Parathyroid adenoma (tissue), 2 donors: ENCODE results near the gene OR9I1.

Experiments used
- H2AFZ ChIP-seq: fragments of 300-600 bp; sonication (generic); one replicate; pipeline ENCODE4 v1.7.0; 2017; ENCODE audit warnings: antibody characterized with exemption, mild to moderate bottlenecking
- H3K27ac ChIP-seq: fragments of 300-600 bp; sonication (generic); one replicate; pipeline ENCODE4 v1.7.0; 2017
- H3K27me3 ChIP-seq: fragments of 300-600 bp; sonication (generic); one replicate; pipeline ENCODE4 v1.7.0; 2017; ENCODE audit warnings: low read length; ENCODE audit not compliant: control insufficient read depth, insufficient read depth
- H3K36me3 ChIP-seq: fragments of 300-600 bp; sonication (generic); one replicate; pipeline ENCODE4 v1.7.0; 2017; ENCODE audit warnings: low read length; ENCODE audit not compliant: control insufficient read depth, insufficient read depth
- H3K4me1 ChIP-seq: fragments of 300-600 bp; sonication (generic); one replicate; pipeline ENCODE4 v1.7.0; 2017; ENCODE audit warnings: control low read depth
- H3K4me2 ChIP-seq: fragments of 300-600 bp; sonication (generic); one replicate; pipeline ENCODE4 v1.7.0; 2017; ENCODE audit warnings: low read length
- H3K4me3 ChIP-seq: fragments of 300-600 bp; sonication (generic); one replicate; pipeline ENCODE4 v1.7.0; 2017; ENCODE audit warnings: low read depth, low read length
- H3K79me2 ChIP-seq: fragments of 300-600 bp; sonication (generic); one replicate; pipeline ENCODE4 v1.7.0; 2017; ENCODE audit warnings: control low read depth
- H3K9ac ChIP-seq: fragments of 300-600 bp; sonication (generic); one replicate; pipeline ENCODE4 v1.7.0; 2017; ENCODE audit warnings: mild to moderate bottlenecking
- H3K9me3 ChIP-seq: fragments of 300-600 bp; sonication (generic); one replicate; pipeline ENCODE4 v1.7.0; 2017; ENCODE audit warnings: low read length; ENCODE audit not compliant: control insufficient read depth
- TF ChIP-seq, protein P1 (sequence below): fragments of 300-600 bp; sonication (generic); IDR thresholded peaks from one replicate; pipeline ENCODE4 v1.7.0; 2017; ENCODE audit warnings: antibody characterized with exemption, mild to moderate bottlenecking
- donor health status: primary hyperparathyroidism.

Gene OR9I1

DNA sequence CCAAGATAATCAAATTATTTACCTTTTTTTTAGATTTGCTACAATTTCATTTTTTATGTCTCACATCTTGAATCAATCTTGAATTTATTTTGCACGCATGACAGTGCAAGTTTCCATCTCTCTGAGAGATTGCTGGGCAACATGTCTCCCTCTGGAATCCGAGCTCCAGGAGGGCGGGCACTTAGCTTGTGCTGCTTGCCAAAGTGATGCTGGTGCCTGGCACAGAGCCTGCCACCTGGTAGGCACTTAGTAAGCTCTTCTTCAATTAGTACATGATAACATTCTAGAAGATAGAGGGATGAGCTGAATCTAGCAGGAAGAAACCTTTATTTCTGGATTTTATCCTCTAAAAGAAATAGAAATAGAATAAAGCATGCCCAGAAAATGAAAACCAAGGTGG is 27.5 kb upstream of the OR9I1 start:
- no peaks in the 10 kb centered on the region for H3K9me3 ChIP-seq
- no peak overlapping the region for H2AFZ ChIP-seq
- no peak overlapping the region for H3K4me3 ChIP-seq
- no peaks in the 10 kb centered on the region for H3K36me3 ChIP-seq
- no peak overlapping the region for H3K4me2 ChIP-seq
- no peaks in the 10 kb centered on the region for H3K27me3 ChIP-seq
- H3K4me1 ChIP-seq, result no peaks in the 10 kb centered on the region
- TF ChIP-seq, protein P1, sequence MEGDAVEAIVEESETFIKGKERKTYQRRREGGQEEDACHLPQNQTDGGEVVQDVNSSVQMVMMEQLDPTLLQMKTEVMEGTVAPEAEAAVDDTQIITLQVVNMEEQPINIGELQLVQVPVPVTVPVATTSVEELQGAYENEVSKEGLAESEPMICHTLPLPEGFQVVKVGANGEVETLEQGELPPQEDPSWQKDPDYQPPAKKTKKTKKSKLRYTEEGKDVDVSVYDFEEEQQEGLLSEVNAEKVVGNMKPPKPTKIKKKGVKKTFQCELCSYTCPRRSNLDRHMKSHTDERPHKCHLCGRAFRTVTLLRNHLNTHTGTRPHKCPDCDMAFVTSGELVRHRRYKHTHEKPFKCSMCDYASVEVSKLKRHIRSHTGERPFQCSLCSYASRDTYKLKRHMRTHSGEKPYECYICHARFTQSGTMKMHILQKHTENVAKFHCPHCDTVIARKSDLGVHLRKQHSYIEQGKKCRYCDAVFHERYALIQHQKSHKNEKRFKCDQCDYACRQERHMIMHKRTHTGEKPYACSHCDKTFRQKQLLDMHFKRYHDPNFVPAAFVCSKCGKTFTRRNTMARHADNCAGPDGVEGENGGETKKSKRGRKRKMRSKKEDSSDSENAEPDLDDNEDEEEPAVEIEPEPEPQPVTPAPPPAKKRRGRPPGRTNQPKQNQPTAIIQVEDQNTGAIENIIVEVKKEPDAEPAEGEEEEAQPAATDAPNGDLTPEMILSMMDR, result no peak
- H3K79me2 ChIP-seq, result no peaks in the 10 kb centered on the region
- H3K9ac ChIP-seq, result no peak overlapping the region
- H3K27ac ChIP-seq, result no peak overlapping the region

DNA sequence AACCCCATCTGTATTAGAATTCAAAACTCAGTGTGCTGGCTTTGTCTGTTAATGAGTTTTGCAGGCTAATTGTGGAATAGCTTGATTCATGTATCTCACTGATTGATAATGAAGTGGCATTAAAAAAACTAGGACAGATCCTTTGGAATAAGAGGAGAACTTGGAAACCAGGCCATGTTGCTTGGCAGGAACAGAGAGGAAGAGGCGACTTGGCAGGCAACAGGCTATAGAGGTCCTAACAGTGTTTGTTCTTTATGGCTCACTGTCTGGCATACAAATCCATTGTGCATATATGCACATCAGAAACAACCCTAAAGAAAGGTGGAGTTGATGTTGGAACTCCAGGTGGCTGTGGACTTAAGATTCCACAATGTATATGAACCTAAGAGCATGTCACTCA is 17.4 kb upstream of the OR9I1 start:
- H3K9ac ChIP-seq, result no peak overlapping the region

DNA sequence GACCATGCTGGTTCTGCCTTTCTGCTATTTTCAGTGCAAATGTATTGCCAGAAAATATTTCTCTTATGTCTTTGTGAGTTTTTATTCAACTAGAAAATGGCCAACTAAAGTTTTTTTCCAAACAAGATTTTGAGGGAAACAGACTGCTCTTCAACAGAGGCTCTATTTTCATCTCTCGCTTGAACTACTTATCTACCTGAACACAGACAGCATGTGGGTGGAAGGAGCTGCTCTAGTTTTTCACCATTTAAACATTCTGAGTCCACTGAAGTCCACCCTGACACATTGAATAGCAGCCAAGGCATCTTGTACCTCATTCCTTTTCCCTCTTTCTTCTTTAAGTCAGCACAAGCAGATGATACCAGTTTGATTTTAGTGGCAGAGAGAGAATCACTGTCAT is 9.8 kb upstream of the OR9I1 start:
- H3K36me3 ChIP-seq, result no peaks in the 10 kb centered on the region
- H3K27ac ChIP-seq, result no peak overlapping the region
- H3K4me2 ChIP-seq, result no peak overlapping the region
- H3K4me3 ChIP-seq, result no peak overlapping the region
- no peaks in the 10 kb centered on the region for H3K9me3 ChIP-seq
- no peak overlapping the region for H3K9ac ChIP-seq
- H3K79me2 ChIP-seq, result no peaks in the 10 kb centered on the region
- H3K27me3 ChIP-seq, result no peaks in the 10 kb centered on the region
- no peak overlapping the region for H2AFZ ChIP-seq
- no peaks in the 10 kb centered on the region for H3K4me1 ChIP-seq
- TF ChIP-seq, protein P1, result no peak

More for the DNA sequence above, 17.4 kb upstream of the OR9I1 start:
- H3K27ac ChIP-seq, result no peak overlapping the region
- TF ChIP-seq, protein P1, result no peak
- no peaks in the 10 kb centered on the region for H3K4me1 ChIP-seq
- no peak overlapping the region for H3K4me2 ChIP-seq
- no peaks in the 10 kb centered on the region for H3K36me3 ChIP-seq
- no peak overlapping the region for H2AFZ ChIP-seq
- no peak overlapping the region for H3K4me3 ChIP-seq
- H3K79me2 ChIP-seq, result no peaks in the 10 kb centered on the region
- H3K9me3 ChIP-seq, result no peaks in the 10 kb centered on the region
- H3K27me3 ChIP-seq, result no peaks in the 10 kb centered on the region

DNA sequence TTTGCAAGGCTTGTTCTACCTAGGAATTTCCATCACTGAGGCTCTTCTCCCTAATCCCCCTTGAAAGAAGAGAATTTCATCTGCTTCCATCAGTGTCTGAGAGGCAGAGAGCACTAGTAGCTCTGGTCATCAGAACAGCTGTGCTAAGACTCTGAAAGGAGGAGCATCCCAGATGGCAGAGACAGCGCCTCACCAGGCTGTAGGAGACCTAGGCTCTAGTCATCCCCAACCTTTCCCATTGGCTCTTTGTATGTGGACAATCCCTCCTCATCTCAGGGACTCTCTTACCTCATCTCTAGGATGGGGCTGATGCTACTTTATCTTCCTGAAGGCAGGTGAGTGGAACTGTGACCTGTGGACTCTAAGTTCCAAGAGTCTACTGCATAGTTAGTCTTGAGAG is 8.8 kb upstream of the OR9I1 start:
- Histone ChIP-seq H3K4me3 (no peak overlapping the region), H2AFZ (no peak overlapping the region), H3K27me3 (no peaks in the 10 kb centered on the region), H3K79me2 (no peaks in the 10 kb centered on the region), H3K27ac (no peak overlapping the region), H3K9me3 (no peaks in the 10 kb centered on the region), H3K36me3 (no peaks in the 10 kb centered on the region), H3K4me1 (no peaks in the 10 kb centered on the region), H3K9ac (no peak overlapping the region), H3K4me2 (no peak overlapping the region)
- TF ChIP-seq, protein P1, result no peak

DNA sequence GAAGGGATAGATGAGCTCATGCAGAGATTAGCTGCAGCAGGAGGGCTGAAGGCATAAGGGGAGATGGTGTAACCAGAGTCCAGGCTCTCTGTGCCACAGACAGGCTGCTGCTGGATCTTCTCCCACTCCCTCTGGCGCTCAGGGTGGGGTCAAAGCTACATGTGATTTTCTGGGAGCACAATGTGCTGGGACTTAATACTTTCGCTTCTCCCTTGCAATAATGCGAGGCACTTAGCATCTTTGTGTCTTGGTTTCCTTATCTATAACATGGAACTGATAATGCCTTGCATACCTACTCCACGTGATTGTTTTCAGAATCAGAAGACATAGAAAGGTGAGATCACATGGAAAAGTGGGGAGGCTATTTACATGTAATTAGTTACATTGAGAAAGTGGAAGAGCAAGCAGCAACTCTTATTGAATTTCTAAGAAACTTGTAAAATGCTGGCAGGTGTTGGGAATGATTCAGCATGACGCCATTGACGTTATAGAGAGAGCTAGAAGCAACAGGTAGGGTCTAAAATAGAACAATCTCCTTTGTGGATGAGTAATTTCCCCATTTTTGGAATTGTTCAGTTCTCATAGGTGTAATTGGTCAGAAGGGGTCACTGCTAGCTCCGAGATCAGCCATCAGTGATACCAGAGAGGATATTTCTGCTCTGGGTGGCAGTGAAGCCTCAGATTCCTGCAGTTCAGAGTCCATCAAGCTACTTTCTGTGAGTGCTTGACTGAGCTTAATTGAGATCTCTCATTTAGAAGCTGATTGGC is 8.2 kb upstream of the OR9I1 start:
- Histone ChIP-seq H3K9ac (no peak overlapping the region), H3K4me3 (no peak overlapping the region), H3K27me3 (no peaks in the 10 kb centered on the region), H3K36me3 (no peaks in the 10 kb centered on the region), H3K79me2 (no peaks in the 10 kb centered on the region), H3K4me2 (no peak overlapping the region), H3K27ac (no peak overlapping the region), H3K9me3 (no peaks in the 10 kb centered on the region), H2AFZ (no peak overlapping the region), H3K4me1 (no peaks in the 10 kb centered on the region)
- TF ChIP-seq, protein P1, result no peak
